GM12878 (cell line): ENCODE results near the gene BMERB1.

ENCODE experiments used
- ATF2 ChIP-seq: IDR thresholded peaks from 2 replicates; pipeline ENCODE4 v1.6.1; 2012; ENCODE audit warnings: low read length, inconsistent platforms
- CHD1 ChIP-seq: IDR thresholded peaks from 2 replicates; pipeline ENCODE4 v1.6.1; 2012; ENCODE audit warnings: low read depth, low read length, improper control_type of control experiment
- EZH2 ChIP-seq: IDR thresholded peaks from 2 replicates; pipeline ENCODE4 v1.6.1; 2012; ENCODE audit warnings: low read depth, mild to moderate bottlenecking, control low read depth, inconsistent platforms, low read length, borderline replicate concordance; ENCODE audit not compliant: control insufficient read depth
- MTA3 ChIP-seq: IDR thresholded peaks from 2 replicates; pipeline ENCODE4 v1.6.1; 2012; ENCODE audit warnings: low read length, inconsistent platforms, borderline replicate concordance
- RAD51 ChIP-seq: fragments of 450-650 bp; IDR thresholded peaks from 2 replicates; pipeline ENCODE4 v1.6.1; 2016; ENCODE audit warnings: moderate library complexity, mild to moderate bottlenecking, inconsistent platforms
- RFX5 ChIP-seq: IDR thresholded peaks from 2 replicates; pipeline ENCODE4 v1.6.1; 2011; ENCODE audit warnings: low read depth, low read length, improper control_type of control experiment
- SIN3A ChIP-seq: IDR thresholded peaks from 2 replicates; pipeline ENCODE4 v1.6.1; 2012; ENCODE audit warnings: low read depth, low read length, improper control_type of control experiment
- ZNF384 ChIP-seq: IDR thresholded peaks from 2 replicates; pipeline ENCODE4 v1.6.1; 2012; ENCODE audit warnings: low read depth, mild to moderate bottlenecking, low read length, improper control_type of control experiment, borderline replicate concordance
- TF ChIP-seq, protein P1 (sequence below): fragments of 450-650 bp; IDR thresholded peaks from 2 replicates; pipeline ENCODE4 v1.6.1; 2016; ENCODE audit warnings: mild to moderate bottlenecking
- TF ChIP-seq, protein P2 (sequence below): fragments of 450-650 bp; IDR thresholded peaks from 2 replicates; pipeline ENCODE4 v1.6.1; 2017; ENCODE audit warnings: mild to moderate bottlenecking, moderate library complexity
- TF ChIP-seq, protein P3 (sequence below), 3 experiments: IDR thresholded peaks in 2 of 3; conservative IDR thresholded peaks in 1 of 3; 2 replicates each; pipeline ENCODE4 v1.5.1; 2011; ENCODE audit warnings: low read depth in 3 of 3, low read length in 3 of 3, mild to moderate bottlenecking in 3 of 3, control low read depth in 2 of 3, moderate library complexity in 2 of 3, inconsistent platforms in 1 of 3, mixed read lengths in 1 of 3; ENCODE audit not compliant: control insufficient read depth in 2 of 3, insufficient read depth in 1 of 3; ENCODE audit errors: extremely low read depth in 1 of 3

GRCh38 chr16:15587152-15587825 is 152.9 kb downstream of the BMERB1 start:
- TF ChIP-seq CHD1 (no peak), ZNF384 (no peak), ATF2 (no peak), RAD51 (no peak), EZH2 (no peak), SIN3A (no peak), RFX5 (no peak), MTA3 (no peak)
- TF ChIP-seq, protein P1, sequence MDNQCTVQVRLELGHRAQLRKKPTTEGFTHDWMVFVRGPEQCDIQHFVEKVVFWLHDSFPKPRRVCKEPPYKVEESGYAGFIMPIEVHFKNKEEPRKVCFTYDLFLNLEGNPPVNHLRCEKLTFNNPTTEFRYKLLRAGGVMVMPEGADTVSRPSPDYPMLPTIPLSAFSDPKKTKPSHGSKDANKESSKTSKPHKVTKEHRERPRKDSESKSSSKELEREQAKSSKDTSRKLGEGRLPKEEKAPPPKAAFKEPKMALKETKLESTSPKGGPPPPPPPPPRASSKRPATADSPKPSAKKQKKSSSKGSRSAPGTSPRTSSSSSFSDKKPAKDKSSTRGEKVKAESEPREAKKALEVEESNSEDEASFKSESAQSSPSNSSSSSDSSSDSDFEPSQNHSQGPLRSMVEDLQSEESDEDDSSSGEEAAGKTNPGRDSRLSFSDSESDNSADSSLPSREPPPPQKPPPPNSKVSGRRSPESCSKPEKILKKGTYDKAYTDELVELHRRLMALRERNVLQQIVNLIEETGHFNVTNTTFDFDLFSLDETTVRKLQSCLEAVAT, result no peak
- TF ChIP-seq, protein P2, sequence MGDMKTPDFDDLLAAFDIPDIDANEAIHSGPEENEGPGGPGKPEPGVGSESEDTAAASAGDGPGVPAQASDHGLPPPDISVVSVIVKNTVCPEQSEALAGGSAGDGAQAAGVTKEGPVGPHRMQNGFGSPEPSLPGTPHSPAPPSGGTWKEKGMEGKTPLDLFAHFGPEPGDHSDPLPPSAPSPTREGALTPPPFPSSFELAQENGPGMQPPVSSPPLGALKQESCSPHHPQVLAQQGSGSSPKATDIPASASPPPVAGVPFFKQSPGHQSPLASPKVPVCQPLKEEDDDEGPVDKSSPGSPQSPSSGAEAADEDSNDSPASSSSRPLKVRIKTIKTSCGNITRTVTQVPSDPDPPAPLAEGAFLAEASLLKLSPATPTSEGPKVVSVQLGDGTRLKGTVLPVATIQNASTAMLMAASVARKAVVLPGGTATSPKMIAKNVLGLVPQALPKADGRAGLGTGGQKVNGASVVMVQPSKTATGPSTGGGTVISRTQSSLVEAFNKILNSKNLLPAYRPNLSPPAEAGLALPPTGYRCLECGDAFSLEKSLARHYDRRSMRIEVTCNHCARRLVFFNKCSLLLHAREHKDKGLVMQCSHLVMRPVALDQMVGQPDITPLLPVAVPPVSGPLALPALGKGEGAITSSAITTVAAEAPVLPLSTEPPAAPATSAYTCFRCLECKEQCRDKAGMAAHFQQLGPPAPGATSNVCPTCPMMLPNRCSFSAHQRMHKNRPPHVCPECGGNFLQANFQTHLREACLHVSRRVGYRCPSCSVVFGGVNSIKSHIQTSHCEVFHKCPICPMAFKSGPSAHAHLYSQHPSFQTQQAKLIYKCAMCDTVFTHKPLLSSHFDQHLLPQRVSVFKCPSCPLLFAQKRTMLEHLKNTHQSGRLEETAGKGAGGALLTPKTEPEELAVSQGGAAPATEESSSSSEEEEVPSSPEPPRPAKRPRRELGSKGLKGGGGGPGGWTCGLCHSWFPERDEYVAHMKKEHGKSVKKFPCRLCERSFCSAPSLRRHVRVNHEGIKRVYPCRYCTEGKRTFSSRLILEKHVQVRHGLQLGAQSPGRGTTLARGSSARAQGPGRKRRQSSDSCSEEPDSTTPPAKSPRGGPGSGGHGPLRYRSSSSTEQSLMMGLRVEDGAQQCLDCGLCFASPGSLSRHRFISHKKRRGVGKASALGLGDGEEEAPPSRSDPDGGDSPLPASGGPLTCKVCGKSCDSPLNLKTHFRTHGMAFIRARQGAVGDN, result no peak
- TF ChIP-seq, protein P3, sequence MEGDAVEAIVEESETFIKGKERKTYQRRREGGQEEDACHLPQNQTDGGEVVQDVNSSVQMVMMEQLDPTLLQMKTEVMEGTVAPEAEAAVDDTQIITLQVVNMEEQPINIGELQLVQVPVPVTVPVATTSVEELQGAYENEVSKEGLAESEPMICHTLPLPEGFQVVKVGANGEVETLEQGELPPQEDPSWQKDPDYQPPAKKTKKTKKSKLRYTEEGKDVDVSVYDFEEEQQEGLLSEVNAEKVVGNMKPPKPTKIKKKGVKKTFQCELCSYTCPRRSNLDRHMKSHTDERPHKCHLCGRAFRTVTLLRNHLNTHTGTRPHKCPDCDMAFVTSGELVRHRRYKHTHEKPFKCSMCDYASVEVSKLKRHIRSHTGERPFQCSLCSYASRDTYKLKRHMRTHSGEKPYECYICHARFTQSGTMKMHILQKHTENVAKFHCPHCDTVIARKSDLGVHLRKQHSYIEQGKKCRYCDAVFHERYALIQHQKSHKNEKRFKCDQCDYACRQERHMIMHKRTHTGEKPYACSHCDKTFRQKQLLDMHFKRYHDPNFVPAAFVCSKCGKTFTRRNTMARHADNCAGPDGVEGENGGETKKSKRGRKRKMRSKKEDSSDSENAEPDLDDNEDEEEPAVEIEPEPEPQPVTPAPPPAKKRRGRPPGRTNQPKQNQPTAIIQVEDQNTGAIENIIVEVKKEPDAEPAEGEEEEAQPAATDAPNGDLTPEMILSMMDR (IDR thresholded peaks at IDR 0.05 in 2 of 3, conservative IDR thresholded peaks at IDR 0.05 in 1 of 3; ENCODE audit: control insufficient read depth in 2 of 3, extremely low read depth in 1 of 3, insufficient read depth in 1 of 3, low read depth in 3 of 3, low read length in 3 of 3), result no peak
